Activated naive CD4-positive, alpha-beta T cell treated with anti-CD3 and anti-CD28 coated beads for 36 hours (primary cell): ENCODE data around the gene SLC38A3. TPM values are rescaled to one million over a fixed set of nuclear protein-coding genes. Genes with fewer than 3 reads are reported as not detected.

Source experiments
- CTCF ChIA-PET: fragments of 350-600 bp; sonication (Branson Sonifier 250); formaldehyde crosslinking; loops from one replicate; lab custom pipeline; 2021; ENCODE audit warnings: antibody characterized with exemption; lab: Charles Lee
- DNase-seq: peaks from one replicate; pipeline ENCODE4 v3.0.0-alpha.2; 2020
- H3K27ac Mint-ChIP-seq: one replicate; pipeline ENCODE4 v1.8.0; 2021; ENCODE audit warnings: mild to moderate bottlenecking, mixed read lengths
- H3K27me3 Mint-ChIP-seq: one replicate; pipeline ENCODE4 v1.8.0; 2021; ENCODE audit warnings: low read depth, mixed read lengths
- H3K36me3 Mint-ChIP-seq: one replicate; pipeline ENCODE4 v1.8.0; 2021; ENCODE audit warnings: low read depth, mixed read lengths
- H3K4me1 Mint-ChIP-seq: one replicate; pipeline ENCODE4 v1.8.0; 2021; ENCODE audit warnings: low read depth, mixed read lengths
- H3K4me3 Mint-ChIP-seq: one replicate; pipeline ENCODE4 v1.8.0; 2021; ENCODE audit warnings: mild to moderate bottlenecking, moderate library complexity, mixed read lengths
- H3K9me3 Mint-ChIP-seq: one replicate; pipeline ENCODE4 v1.8.0; 2021; ENCODE audit warnings: mixed read lengths
- intact Hi-C: fragments of 100-400 bp; cut with micrococcal nuclease; formaldehyde crosslinking; loops from one replicate; pipeline ENCODE4 v1.15.1; 2023
- total RNA-seq, 2 experiments: library from RNA; stranded (reverse); gene quantifications; one replicate each; pipeline ENCODE4 v1.2.3, GENCODE V29; 2021

The SLC38A3 gene
- total RNA-seq, 2 experiments from 2014 or later, result not detected

DNA sequence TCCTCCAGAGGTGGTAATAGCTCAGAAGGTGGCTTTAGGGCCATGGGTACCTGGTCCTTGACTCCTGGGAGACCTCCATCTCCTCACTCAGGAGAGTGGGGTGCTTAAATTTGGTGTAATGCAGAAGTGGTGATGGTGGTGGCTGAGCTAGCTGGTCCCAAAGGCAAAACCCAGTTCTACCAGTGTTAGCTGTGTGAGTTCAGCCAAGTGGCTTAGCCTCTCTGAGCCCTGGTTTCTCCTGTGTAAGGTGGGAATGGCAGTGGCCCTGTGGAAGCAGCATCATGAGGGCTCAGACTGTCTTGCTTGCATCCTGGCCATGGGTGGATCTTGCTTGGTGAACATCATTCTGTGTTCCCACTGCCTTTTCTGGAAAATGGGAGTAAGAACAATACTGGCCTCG is 40.6 kb upstream of the SLC38A3 start:
- CTCF ChIA-PET, result interaction anchor here (0.8 kb wide), 1 partner anchor 26 kb away, joined by 3 read pairs; no protein-coding TSS in a partner anchor
- no peaks in the 10 kb centered on the region for H3K36me3 Mint-ChIP-seq
- intact Hi-C loops, result no loop called here
- no peak for DNase-seq
- H3K27ac Mint-ChIP-seq, result no peak overlapping the region
- no peaks in the 10 kb centered on the region for H3K9me3 Mint-ChIP-seq
- no peaks in the 10 kb centered on the region for H3K4me1 Mint-ChIP-seq
- no peak overlapping the region for H3K4me3 Mint-ChIP-seq
- H3K27me3 Mint-ChIP-seq, result no peaks in the 10 kb centered on the region

DNA sequence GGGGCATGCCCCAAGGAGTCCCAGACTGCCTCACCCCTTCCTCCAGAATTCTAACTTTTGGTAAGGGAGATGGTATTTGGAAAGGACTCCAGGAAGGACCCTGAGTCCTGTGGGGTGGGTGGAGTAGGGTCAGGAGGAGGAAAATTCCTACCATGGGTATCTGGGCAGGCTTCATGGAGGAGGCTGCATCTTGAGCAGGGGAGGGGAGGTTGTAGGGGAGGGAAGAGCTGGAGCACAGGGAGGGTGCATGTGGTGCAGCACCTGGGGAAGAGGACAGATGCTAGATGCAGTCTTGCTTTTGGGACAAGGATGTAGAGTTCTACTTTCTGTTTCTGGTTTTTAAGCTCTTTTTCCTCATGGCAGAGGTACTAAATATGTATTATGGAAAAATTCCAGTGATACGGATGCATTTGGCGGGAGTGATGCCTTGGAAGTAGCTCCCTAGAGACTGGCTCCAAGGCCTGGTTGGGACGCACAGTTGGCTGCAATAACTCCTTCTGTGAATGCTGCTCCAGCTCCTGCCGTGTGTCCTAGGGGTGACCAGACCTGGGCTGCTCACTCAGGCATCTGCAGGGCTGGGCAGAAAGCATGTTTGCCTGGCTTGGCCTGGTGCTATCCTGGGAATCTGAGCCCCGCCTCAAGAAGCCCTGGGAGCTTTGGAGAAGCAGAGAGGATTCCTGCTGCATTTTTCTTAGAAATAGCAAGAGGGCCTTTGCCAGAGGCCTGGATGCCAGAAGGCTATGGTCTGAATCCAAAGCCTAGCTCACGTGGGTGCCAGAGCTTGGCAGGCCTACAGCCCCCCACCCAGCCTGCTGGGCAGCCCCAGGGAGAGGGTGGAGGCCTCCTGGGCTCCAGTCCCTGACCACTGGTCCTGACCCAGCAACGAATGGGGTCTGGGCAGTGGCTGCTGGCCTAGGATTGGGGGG is 39.8 kb upstream of the SLC38A3 start:
- H3K9me3 Mint-ChIP-seq, result no peaks in the 10 kb centered on the region
- no peak overlapping the region for H3K27ac Mint-ChIP-seq
- CTCF ChIA-PET, result interaction anchor here (0.8 kb wide), 1 partner anchor 25 kb away, joined by 3 read pairs; no protein-coding TSS in a partner anchor
- no peaks in the 10 kb centered on the region for H3K27me3 Mint-ChIP-seq
- no peaks in the 10 kb centered on the region for H3K36me3 Mint-ChIP-seq
- H3K4me1 Mint-ChIP-seq, result no peaks in the 10 kb centered on the region
- no peak overlapping the region for H3K4me3 Mint-ChIP-seq
- intact Hi-C loops, result no loop called here
- DNase-seq, result no peak

DNA sequence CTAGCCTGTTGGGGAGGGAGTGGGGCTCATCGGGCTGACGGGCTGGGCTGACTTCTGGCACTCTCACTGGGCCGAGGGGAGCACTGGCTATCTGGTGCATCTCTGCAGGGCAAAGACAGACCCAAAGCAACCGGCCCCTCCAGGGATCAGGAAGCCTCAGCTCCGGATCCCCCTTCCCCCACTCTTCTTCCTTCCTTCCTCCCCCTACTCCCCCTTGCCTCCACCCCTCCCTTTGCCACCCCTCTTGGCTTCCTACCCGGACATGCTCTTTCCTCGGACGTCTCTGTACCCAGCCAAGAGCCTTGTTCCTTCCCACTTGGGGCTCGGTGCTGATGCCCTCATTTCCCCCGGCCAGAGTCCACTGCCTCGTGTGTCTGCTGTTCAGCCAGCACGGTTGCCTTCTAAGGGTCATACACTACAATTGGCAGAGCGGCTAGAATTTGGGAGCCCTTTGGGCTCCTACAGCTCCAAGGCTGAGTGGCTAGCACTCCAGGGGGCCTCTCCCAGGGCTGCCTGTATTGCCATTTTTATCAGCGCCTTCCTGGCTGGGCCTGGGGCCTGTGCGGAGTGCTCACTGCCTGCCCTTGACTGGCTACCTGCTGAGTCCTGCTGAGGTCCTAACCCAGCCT is 39.0 kb upstream of the SLC38A3 start:
- no peaks in the 10 kb centered on the region for H3K36me3 Mint-ChIP-seq
- intact Hi-C loops, result no loop called here
- no peak overlapping the region for H3K4me3 Mint-ChIP-seq
- no peak overlapping the region for H3K27ac Mint-ChIP-seq
- H3K27me3 Mint-ChIP-seq, result no peaks in the 10 kb centered on the region
- DNase-seq, result no peak
- H3K4me1 Mint-ChIP-seq, result no peaks in the 10 kb centered on the region
- CTCF ChIA-PET, result no interaction called here
- H3K9me3 Mint-ChIP-seq, result no peaks in the 10 kb centered on the region

DNA sequence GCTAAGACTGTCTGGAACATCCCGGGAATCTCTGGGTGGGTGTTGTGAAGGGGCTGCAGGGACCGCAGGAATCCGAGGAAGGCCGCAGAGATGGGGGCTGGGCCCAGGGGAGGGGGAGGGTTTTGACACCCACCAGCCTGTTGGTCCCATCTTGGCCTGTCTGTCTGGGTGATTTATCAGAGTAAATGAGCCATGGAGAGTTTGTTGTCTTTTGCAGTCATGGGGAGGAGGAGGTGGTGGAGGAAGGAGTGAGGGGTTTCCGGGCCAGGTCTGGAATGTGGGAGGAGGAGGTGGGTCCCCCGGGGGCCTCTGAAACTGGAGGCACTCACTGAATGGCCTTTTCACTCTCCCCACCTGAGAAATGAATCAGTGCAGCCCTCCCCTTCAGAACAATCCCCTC is 38.5 kb upstream of the SLC38A3 start:
- Mint-ChIP-seq H3K4me3 (no peak overlapping the region), H3K4me1 (no peaks in the 10 kb centered on the region), H3K27me3 (no peaks in the 10 kb centered on the region), H3K9me3 (no peaks in the 10 kb centered on the region), H3K27ac (no peak overlapping the region), H3K36me3 (no peaks in the 10 kb centered on the region)
- intact Hi-C loops, result no loop called here
- CTCF ChIA-PET, result no interaction called here
- DNase-seq, result no peak

DNA sequence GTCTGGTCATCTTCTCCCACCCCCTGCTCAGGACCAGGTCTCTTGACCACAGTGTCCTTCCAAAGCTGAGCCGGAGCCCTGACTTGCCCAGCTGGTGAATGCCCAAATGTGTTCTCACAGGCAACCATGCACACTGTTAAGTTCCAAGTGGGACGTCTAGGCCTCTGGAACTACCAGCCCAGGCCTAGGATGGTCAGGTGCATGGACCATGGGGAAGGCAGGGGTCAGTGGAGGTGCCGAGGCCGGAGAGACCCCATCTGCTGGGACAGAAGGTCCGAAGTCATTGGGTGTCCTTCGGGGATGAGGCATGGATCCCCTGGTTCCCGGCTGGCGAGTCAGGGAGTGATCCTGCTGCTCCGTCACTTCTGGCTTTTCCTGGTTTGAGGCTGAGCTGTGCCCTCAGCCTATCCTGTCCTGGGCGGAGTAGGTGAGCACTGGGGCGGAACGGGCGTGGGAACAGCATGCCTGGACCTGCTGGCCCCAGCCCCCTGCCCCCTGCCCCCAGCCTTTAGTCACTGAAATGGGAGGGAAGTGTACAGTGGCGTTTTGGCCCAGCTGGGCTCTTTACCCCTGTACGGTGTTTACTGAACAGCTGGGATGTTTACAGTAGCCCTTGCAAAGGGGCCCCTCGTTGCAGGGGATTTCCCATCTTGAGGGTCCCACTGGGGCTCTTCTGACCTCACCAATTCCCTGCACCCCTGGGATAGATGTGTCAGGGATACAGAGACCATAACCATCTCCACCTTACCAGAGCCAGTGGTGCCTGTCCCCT is 37.8 kb upstream of the SLC38A3 start:
- intact Hi-C loops, result no loop called here
- CTCF ChIA-PET, result no interaction called here
- H3K27ac Mint-ChIP-seq, result no peak overlapping the region
- no peaks in the 10 kb centered on the region for H3K36me3 Mint-ChIP-seq
- no peaks in the 10 kb centered on the region for H3K9me3 Mint-ChIP-seq
- no peak overlapping the region for H3K4me3 Mint-ChIP-seq
- no peak for DNase-seq
- H3K4me1 Mint-ChIP-seq, result no peaks in the 10 kb centered on the region
- no peaks in the 10 kb centered on the region for H3K27me3 Mint-ChIP-seq

DNA sequence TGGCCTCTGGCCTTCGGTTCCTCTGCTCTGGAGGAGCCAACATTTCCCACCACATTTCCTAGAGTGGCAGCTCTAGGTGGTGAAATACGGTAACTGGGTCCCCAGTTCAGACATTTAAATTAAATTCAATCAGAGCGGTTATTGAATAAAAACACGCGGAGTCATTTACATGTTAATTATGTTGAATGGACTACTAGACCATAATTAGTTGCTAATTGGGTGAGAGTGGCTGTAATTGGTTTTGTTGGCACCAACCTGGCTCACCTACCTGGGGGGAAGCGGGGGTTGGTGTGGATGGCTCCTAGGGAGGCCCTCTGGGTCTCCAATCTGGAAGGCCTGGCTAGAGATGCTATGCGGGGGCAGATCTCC is 37.2 kb upstream of the SLC38A3 start:
- no peak overlapping the region for H3K4me3 Mint-ChIP-seq
- CTCF ChIA-PET, result no interaction called here
- no peaks in the 10 kb centered on the region for H3K9me3 Mint-ChIP-seq
- H3K27ac Mint-ChIP-seq, result no peak overlapping the region
- H3K36me3 Mint-ChIP-seq, result no peaks in the 10 kb centered on the region
- H3K27me3 Mint-ChIP-seq, result no peaks in the 10 kb centered on the region
- no peak for DNase-seq
- intact Hi-C loops, result no loop called here
- H3K4me1 Mint-ChIP-seq, result no peaks in the 10 kb centered on the region

GRCh38 chr3:50168388-50168787 is 36.7 kb upstream of the SLC38A3 start:
- CTCF ChIA-PET, result interaction anchor here (0.8 kb wide), 1 partner anchor 11 kb away, joined by 3 read pairs; no protein-coding TSS in a partner anchor
- intact Hi-C loops, result no loop called here
- no peaks in the 10 kb centered on the region for H3K36me3 Mint-ChIP-seq
- DNase-seq, result no peak
- no peaks in the 10 kb centered on the region for H3K27me3 Mint-ChIP-seq
- H3K9me3 Mint-ChIP-seq, result no peaks in the 10 kb centered on the region
- no peak overlapping the region for H3K4me3 Mint-ChIP-seq
- no peaks in the 10 kb centered on the region for H3K4me1 Mint-ChIP-seq
- H3K27ac Mint-ChIP-seq, result no peak overlapping the region

DNA sequence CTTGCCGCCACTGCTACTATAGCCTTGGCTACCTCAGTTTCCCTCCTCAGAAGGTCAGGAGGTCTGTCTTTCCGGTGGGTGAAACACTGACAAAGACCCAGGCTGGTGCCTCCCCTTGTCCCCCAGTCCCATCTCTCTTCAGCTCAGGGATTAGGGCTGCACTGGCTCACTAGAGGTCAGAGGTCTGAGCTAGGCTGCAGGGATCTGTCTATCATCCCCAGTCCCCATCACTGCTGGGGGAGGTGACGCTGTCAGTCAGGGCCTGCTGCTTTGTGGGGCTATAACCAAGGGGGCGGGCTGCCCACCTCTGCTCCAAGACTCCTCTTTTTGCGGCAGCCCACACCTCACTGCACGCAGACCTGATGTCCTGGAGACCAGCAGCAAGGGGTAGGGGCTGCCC is 36.3 kb upstream of the SLC38A3 start:
- Mint-ChIP-seq H3K36me3 (no peaks in the 10 kb centered on the region), H3K4me3 (no peak overlapping the region), H3K27ac (no peak overlapping the region), H3K27me3 (no peaks in the 10 kb centered on the region), H3K9me3 (no peaks in the 10 kb centered on the region), H3K4me1 (no peaks in the 10 kb centered on the region)
- CTCF ChIA-PET, result interaction anchor here (0.5 to 1.1 kb wide), 3 partner anchors 10 to 106 kb away, joined by 3 to 4 read pairs (median 3); no protein-coding TSS in a partner anchor
- intact Hi-C loops, result no loop called here
- DNase-seq, result no peak

DNA sequence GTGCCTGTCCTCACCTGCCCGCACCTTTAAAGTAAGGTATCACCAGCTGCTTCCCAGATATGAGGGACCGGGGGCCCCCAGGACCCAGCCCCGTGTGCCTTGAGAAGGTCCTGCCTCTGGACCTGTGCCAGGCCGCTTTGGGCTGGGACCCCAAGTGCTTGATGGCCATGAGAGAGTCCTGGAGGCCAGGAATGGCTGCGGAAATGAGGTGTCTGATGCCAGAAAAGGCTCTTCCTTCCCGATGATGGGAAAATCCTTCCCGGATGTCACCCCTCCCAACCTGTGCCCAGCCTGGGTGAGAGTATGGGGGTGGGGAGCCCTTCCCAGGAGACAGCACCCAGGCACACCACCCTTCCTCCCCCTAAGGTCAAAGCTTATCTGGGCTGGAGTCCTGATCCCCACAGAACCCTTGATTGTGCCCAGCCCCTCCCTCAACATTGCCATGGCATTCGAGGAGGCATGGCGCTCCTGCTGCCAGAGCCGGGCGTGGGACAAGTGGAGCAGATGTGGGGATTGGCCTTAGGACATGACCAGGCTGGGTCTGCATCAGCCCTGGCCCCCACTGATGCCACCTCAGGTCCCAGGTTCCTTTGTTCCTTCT is 35.7 kb upstream of the SLC38A3 start:
- intact Hi-C loops, result no loop called here
- Mint-ChIP-seq H3K4me1 (no peaks in the 10 kb centered on the region), H3K9me3 (no peaks in the 10 kb centered on the region), H3K4me3 (no peak overlapping the region), H3K27me3 (no peaks in the 10 kb centered on the region), H3K36me3 (no peaks in the 10 kb centered on the region), H3K27ac (no peak overlapping the region)
- DNase-seq, result no peak
- CTCF ChIA-PET, result interaction anchor here (0.5 to 1.1 kb wide), 4 partner anchors 10 to 105 kb away, joined by 3 to 6 read pairs (median 4); no protein-coding TSS in a partner anchor

DNA sequence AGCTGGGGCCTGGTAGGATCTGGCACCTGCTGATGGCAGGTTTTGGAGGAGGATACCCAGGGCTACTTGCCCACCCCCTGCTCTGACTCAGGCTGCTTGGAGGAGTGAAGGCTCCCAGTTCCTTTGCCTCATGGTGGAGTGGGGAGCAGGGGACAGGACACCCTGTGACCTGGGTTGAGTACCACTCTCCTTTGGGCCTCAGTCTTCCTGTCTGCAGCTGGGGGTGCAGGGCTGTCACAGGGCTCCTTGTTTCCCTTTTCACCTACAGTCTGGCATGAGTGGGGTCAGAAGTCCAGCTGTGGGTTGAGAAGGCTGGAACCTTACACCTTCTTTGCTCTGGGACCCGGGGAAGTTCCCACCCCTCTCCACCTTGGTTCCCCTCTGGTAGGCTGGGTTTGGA is 35.2 kb upstream of the SLC38A3 start:
- H3K4me1 Mint-ChIP-seq, result no peaks in the 10 kb centered on the region
- H3K27me3 Mint-ChIP-seq, result no peaks in the 10 kb centered on the region
- no peak overlapping the region for H3K4me3 Mint-ChIP-seq
- no peaks in the 10 kb centered on the region for H3K36me3 Mint-ChIP-seq
- intact Hi-C loops, result no loop called here
- no peaks in the 10 kb centered on the region for H3K9me3 Mint-ChIP-seq
- no peak for DNase-seq
- no peak overlapping the region for H3K27ac Mint-ChIP-seq
- CTCF ChIA-PET, result interaction anchor here (0.6 to 1.1 kb wide), 2 partner anchors 37 to 105 kb away, joined by 3 to 6 read pairs; no protein-coding TSS in a partner anchor

DNA sequence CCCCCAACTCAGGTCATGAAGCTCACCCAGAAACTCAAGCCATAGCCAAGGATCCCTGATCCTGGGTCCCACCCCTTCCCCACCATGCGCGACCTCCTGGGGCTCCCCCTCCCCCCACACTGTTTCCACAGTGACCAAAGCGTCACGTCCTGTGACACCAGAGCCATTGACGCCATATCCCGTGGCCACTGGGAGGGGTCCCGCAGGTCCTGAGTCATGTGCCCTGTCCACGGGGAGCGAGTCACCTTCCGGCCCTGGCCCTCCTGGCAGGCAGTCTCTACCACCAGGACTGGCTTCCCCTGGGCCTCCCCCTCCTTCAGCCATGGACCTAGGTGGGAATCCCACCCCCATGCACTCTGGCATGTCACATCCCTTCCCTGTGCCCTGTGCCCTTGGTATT is 34.4 kb upstream of the SLC38A3 start:
- CTCF ChIA-PET, result no interaction called here
- no peak for DNase-seq
- H3K27me3 Mint-ChIP-seq, result no peaks in the 10 kb centered on the region
- no peak overlapping the region for H3K27ac Mint-ChIP-seq
- H3K9me3 Mint-ChIP-seq, result no peaks in the 10 kb centered on the region
- no peaks in the 10 kb centered on the region for H3K36me3 Mint-ChIP-seq
- H3K4me3 Mint-ChIP-seq, result no peak overlapping the region
- intact Hi-C loops, result no loop called here
- no peaks in the 10 kb centered on the region for H3K4me1 Mint-ChIP-seq
